Hepatocyte (in vitro differentiated cells): ENCODE results near the gene LRRC36. TPM values are rescaled to one million over a fixed set of nuclear protein-coding genes. Genes with fewer than 3 reads are reported as not detected.
A peak's percentile ranks its signal among the peaks of the same experiment; 100 is the strongest.

ENCODE experiments used
- DNase-seq: peaks from one replicate; pipeline ENCODE4 v3.0.0-alpha.2; 2016; ENCODE audit warnings: low spot score
- H2AFZ ChIP-seq: fragments of 200-600 bp; sonication (generic); 2 replicates; pipeline ENCODE4 v1.6.0; 2016; ENCODE audit warnings: antibody characterized with exemption, mild to moderate bottlenecking
- H3K27ac ChIP-seq: fragments of 200-600 bp; sonication (generic); 2 replicates; pipeline ENCODE4 v1.5.1; 2016; ENCODE audit warnings: mild to moderate bottlenecking
- H3K27me3 ChIP-seq: fragments of 200-600 bp; sonication (generic); 2 replicates; pipeline ENCODE4 v1.6.1; 2016
- H3K36me3 ChIP-seq: fragments of 200-600 bp; sonication (generic); replicated peaks from 2 replicates; pipeline ENCODE4 v1.5.1; 2016; ENCODE audit warnings: low read depth; ENCODE audit not compliant: insufficient read depth
- H3K4me1 ChIP-seq: fragments of 200-600 bp; sonication (generic); 2 replicates; pipeline ENCODE4 v1.5.1; 2016; ENCODE audit warnings: mild to moderate bottlenecking, moderate library complexity; ENCODE audit not compliant: insufficient read depth
- H3K4me2 ChIP-seq: fragments of 200-600 bp; sonication (generic); 2 replicates; pipeline ENCODE4 v1.6.0; 2016
- H3K4me3 ChIP-seq: fragments of 200-600 bp; sonication (generic); 2 replicates; pipeline ENCODE4 v1.5.1; 2016; ENCODE audit warnings: mild to moderate bottlenecking
- H3K79me2 ChIP-seq: fragments of 200-600 bp; sonication (generic); 2 replicates; pipeline ENCODE4 v1.6.0; 2017; ENCODE audit warnings: mild to moderate bottlenecking
- H3K9me2 ChIP-seq: fragments of 200-600 bp; sonication (generic); replicated peaks from 2 replicates; pipeline ENCODE4 v1.6.0; 2017; ENCODE audit warnings: mild to moderate bottlenecking; ENCODE audit not compliant: insufficient read depth
- H3K9me3 ChIP-seq: fragments of 200-600 bp; sonication (generic); 2 replicates; pipeline ENCODE4 v1.5.1; 2016; ENCODE audit warnings: low read depth, mild to moderate bottlenecking
- H4K20me1 ChIP-seq: fragments of 200-600 bp; sonication (generic); 2 replicates; pipeline ENCODE4 v1.6.0; 2016; ENCODE audit warnings: mild to moderate bottlenecking; ENCODE audit not compliant: insufficient read depth, poor library complexity, severe bottlenecking
- CTCF ChIP-seq: fragments of 200-600 bp; sonication (generic); IDR thresholded peaks from 2 replicates; pipeline ENCODE4 v1.5.1; 2016; ENCODE audit warnings: antibody characterized with exemption, mild to moderate bottlenecking; ENCODE audit not compliant: poor library complexity
- EZH2 ChIP-seq: fragments of 200-600 bp; sonication (generic); IDR thresholded peaks from 2 replicates; pipeline ENCODE4 v1.6.1; 2016; ENCODE audit warnings: antibody characterized with exemption, mild to moderate bottlenecking, borderline replicate concordance
- EZH2phosphoT487 ChIP-seq: fragments of 200-600 bp; sonication (generic); IDR thresholded peaks from one replicate; pipeline ENCODE4 v1.6.1; 2018; ENCODE audit warnings: antibody characterized with exemption, mild to moderate bottlenecking, low read depth, moderate library complexity; ENCODE audit not compliant: unreplicated experiment, severe bottlenecking
- WGBS: methylation state at CpG from one replicate; pipeline ENCODE4 v1.1.6; 2016; ENCODE audit warnings: low lambda C conversion rate; ENCODE audit errors: missing lambda C conversion rate; 5-methylcytosine and 5-hydroxymethylcytosine counted together
- polyA plus RNA-seq: library from polyadenylated mRNA; unstranded; fragments of >200 nt; fragmentation: Nextera tagmentation; extraction: Ambion mirVana; gene quantifications from 2 replicates; pipeline ENCODE4 v1.2.1, GENCODE V29; 2016
- small RNA-seq: library from RNA; depleted of rRNA; stranded (forward); fragments of <200 nt; gene quantifications from one replicate; pipeline ENCODE3, GENCODE V24; 2014
- total RNA-seq: library from RNA; depleted of rRNA; stranded (reverse); fragments of >200 nt; gene quantifications from 2 replicates; pipeline ENCODE4 v1.2.3, GENCODE V29; 2014

LRRC36 gene
- total and polyA plus RNA-seq, 2 experiments from 2014 or later = 0.23 to 0.69 TPM

DNA sequence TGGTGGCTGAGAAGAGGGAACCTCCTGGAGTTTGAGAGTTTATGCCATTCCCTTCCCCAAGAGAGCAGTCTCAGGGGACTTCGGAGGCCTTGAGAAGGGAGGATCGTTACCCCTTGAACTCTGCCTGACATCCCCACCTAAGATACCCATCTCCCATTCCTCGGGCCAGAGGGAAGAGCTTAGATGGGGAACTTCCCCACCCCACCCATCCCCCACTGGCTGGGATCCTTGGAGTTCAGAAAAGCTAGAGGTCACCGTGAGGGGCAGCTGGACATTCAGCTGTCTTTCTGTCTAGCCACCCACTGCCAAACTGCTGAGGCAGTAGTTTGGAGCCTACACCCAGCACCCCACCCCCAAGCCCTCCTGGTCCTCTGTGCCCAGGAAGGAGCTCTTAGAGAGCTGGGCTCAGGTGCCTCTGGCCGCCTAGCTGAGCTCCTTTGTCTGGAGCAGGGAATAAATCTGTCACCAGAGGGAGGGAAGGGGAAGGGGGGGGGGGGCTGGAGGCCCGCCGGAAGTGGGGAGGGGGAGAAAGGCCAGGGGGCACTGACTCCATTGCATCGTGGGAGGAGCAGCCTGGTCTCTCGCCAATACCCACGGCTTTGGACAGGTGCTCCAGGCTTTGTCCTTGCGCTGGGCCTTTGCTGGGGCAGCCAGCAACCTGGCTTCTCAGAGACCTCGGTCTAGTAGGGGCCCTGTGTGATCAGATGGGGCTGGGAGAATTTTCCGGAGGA lies 105.3 kb downstream of the LRRC36 start:
- H2AFZ ChIP-seq = no peak overlapping the region

DNA sequence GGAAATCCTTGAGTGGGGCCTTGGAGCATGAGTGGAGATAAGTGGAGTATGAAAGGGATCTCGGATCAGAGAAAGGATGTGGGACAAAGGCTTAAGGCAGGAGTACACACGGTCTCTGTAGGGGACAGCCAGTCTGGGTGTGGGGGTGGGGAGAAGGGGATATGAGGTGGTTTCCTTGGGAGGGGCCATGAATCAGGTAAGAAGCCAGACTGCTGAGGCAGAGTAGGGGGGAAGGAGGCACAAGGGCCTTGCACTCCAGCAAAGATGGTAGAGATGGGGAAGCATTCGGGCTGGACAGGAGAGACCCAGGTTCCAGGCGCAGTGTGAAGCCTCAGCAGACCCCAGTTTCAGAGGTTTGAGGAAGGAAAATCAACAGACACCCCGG lies 105.9 kb downstream of the LRRC36 start:
- no peaks in the 10 kb centered on the region for H3K9me2 ChIP-seq

More for the DNA sequence above, 105.3 kb downstream of the LRRC36 start:
- no peaks in the 10 kb centered on the region for H3K9me3 ChIP-seq
- 33% methylated on average over 10 of the region's 13 CpGs for WGBS
- peak overlapping the region; percentile 98 for H3K4me2 ChIP-seq
- no peak overlapping the region for H3K27ac ChIP-seq
- peaks cover 24% of the 10 kb centered on the region for H3K27me3 ChIP-seq
- no peaks in the 10 kb centered on the region for H3K9me2 ChIP-seq
- no peaks in the 10 kb centered on the region for H4K20me1 ChIP-seq
- peaks cover 13% of the 10 kb centered on the region for H3K4me1 ChIP-seq
- no peak for TF ChIP-seq CTCF
- no peak for TF ChIP-seq EZH2phosphoT487
- no peak for TF ChIP-seq EZH2
- no peaks in the 10 kb centered on the region for H3K79me2 ChIP-seq
- H3K36me3 ChIP-seq = no peaks in the 10 kb centered on the region
- no peak overlapping the region for H3K4me3 ChIP-seq
- DNase-seq = no peak

GRCh38 chr16:67433131-67433719 lies 106.6 kb downstream of the LRRC36 start:
- H3K36me3 ChIP-seq = no peaks in the 10 kb centered on the region
- H3K9me2 ChIP-seq = no peaks in the 10 kb centered on the region
- H3K27ac ChIP-seq = no peak overlapping the region
- H3K27me3 ChIP-seq = peaks cover 24% of the 10 kb centered on the region
- DNase-seq = no peak
- H2AFZ ChIP-seq = no peak overlapping the region
- no peaks in the 10 kb centered on the region for H3K79me2 ChIP-seq
- H3K4me1 ChIP-seq = peaks cover 13% of the 10 kb centered on the region
- no peak for TF ChIP-seq EZH2
- TF ChIP-seq EZH2phosphoT487 = no peak
- no peak for TF ChIP-seq CTCF
- H3K9me3 ChIP-seq = no peaks in the 10 kb centered on the region
- H3K4me2 ChIP-seq = no peak overlapping the region
- WGBS = 97% methylated on average over 5 of the region's 5 CpGs
- no peaks in the 10 kb centered on the region for H4K20me1 ChIP-seq
- H3K4me3 ChIP-seq = no peak overlapping the region

More for the DNA sequence above, 105.9 kb downstream of the LRRC36 start:
- Histone ChIP-seq H4K20me1 (no peaks in the 10 kb centered on the region), H3K27ac (no peak overlapping the region), H3K4me2 (peak overlapping the region; percentile 98), H3K9me3 (no peaks in the 10 kb centered on the region), H3K36me3 (no peaks in the 10 kb centered on the region), H3K79me2 (no peaks in the 10 kb centered on the region), H3K4me1 (peaks cover 13% of the 10 kb centered on the region), H2AFZ (no peak overlapping the region), H3K4me3 (no peak overlapping the region), H3K27me3 (peaks cover 24% of the 10 kb centered on the region)
- DNase-seq = no peak
- 71% methylated on average over 5 of the region's 5 CpGs for WGBS
- no peak for TF ChIP-seq CTCF
- no peak for TF ChIP-seq EZH2phosphoT487
- no peak for TF ChIP-seq EZH2

Small RNAs within 50 kb of the gene (small RNA-seq; reads per million reads assigned to genes)
- not detected for gene RNU1-123P

Other genes with a start within 250 kb of the LRRC36 start
- gene PHAF1, start 216.9 kb upstream of the LRRC36 start, total RNA-seq = 18.6 and 18.7 TPM in 2 replicates
- 15.2 and 20.2 TPM in 2 replicates for gene PHAF1, start 216.9 kb upstream of the LRRC36 start, polyA plus RNA-seq
- 33.3 and 34.5 TPM in 2 replicates for gene B3GNT9, start 175.8 kb upstream of the LRRC36 start, total RNA-seq
- gene B3GNT9, start 175.8 kb upstream of the LRRC36 start, polyA plus RNA-seq = 37.5 and 44.2 TPM in 2 replicates
- gene TRADD, start 166.9 kb upstream of the LRRC36 start, total RNA-seq = 18.5 and 21.9 TPM in 2 replicates
- 31.4 and 32.4 TPM in 2 replicates for gene TRADD, start 166.9 kb upstream of the LRRC36 start, polyA plus RNA-seq
- 10.7 and 11.1 TPM in 2 replicates for gene FBXL8, start 166.9 kb upstream of the LRRC36 start, total RNA-seq
- 15.9 and 19.8 TPM in 2 replicates for gene FBXL8, start 166.9 kb upstream of the LRRC36 start, polyA plus RNA-seq
- 3.2 and 5.5 TPM in 2 replicates for gene HSF4, start 162.1 kb upstream of the LRRC36 start, total RNA-seq
- 8.5 and 15.7 TPM in 2 replicates for gene HSF4, start 162.1 kb upstream of the LRRC36 start, polyA plus RNA-seq
- gene NOL3, start 156.3 kb upstream of the LRRC36 start, total RNA-seq = 8.1 and 9.3 TPM in 2 replicates
- 10.9 and 11.0 TPM in 2 replicates for gene NOL3, start 156.3 kb upstream of the LRRC36 start, polyA plus RNA-seq
- 22.3 and 24.8 TPM in 2 replicates for gene MATCAP1, start 142.9 kb upstream of the LRRC36 start, total RNA-seq
- 25.4 and 38.5 TPM in 2 replicates for gene MATCAP1, start 142.9 kb upstream of the LRRC36 start, polyA plus RNA-seq
- gene EXOC3L1, start 136.7 kb upstream of the LRRC36 start, total RNA-seq = 0.33 and 3.3 TPM in 2 replicates
- gene EXOC3L1, start 136.7 kb upstream of the LRRC36 start, polyA plus RNA-seq = 2.0 and 2.6 TPM in 2 replicates
- 70.4 and 76.6 TPM in 2 replicates for gene E2F4, start 134.7 kb upstream of the LRRC36 start, total RNA-seq
- gene E2F4, start 134.7 kb upstream of the LRRC36 start, polyA plus RNA-seq = 72.4 and 76.4 TPM in 2 replicates
- 18.5 and 18.7 TPM in 2 replicates for gene ELMO3, start 127.7 kb upstream of the LRRC36 start, total RNA-seq
- gene ELMO3, start 127.7 kb upstream of the LRRC36 start, polyA plus RNA-seq = 14.5 and 18.3 TPM in 2 replicates
- 47.5 and 53.2 TPM in 2 replicates for gene TMEM208, start 99.7 kb upstream of the LRRC36 start, total RNA-seq
- gene TMEM208, start 99.7 kb upstream of the LRRC36 start, polyA plus RNA-seq = 160 and 181 TPM in 2 replicates
- 4.1 and 10.0 TPM in 2 replicates for gene FHOD1, start 79.3 kb upstream of the LRRC36 start, total RNA-seq
- 17.2 and 20.9 TPM in 2 replicates for gene FHOD1, start 79.3 kb upstream of the LRRC36 start, polyA plus RNA-seq
- 0.36 and 1.4 TPM in 2 replicates for gene SLC9A5, start 77.8 kb upstream of the LRRC36 start, total RNA-seq
- 1.5 and 2.7 TPM in 2 replicates for gene SLC9A5, start 77.8 kb upstream of the LRRC36 start, polyA plus RNA-seq
- gene PLEKHG4, start 47.3 kb upstream of the LRRC36 start, total RNA-seq = 3.4 and 3.6 TPM in 2 replicates
- gene PLEKHG4, start 47.3 kb upstream of the LRRC36 start, polyA plus RNA-seq = 3.0 and 5.5 TPM in 2 replicates
- not detected in 2 replicates for gene KCTD19, start 74 bp upstream of the LRRC36 start, total RNA-seq
- not detected in 2 replicates for gene KCTD19, start 74 bp upstream of the LRRC36 start, polyA plus RNA-seq
- gene TPPP3, start 66.7 kb downstream of the LRRC36 start, total RNA-seq = 0.88 and 3.2 TPM in 2 replicates
- gene TPPP3, start 66.7 kb downstream of the LRRC36 start, polyA plus RNA-seq = 13.4 and 20.1 TPM in 2 replicates
- gene ZDHHC1, start 89.7 kb downstream of the LRRC36 start, total RNA-seq = 1.9 and 5.9 TPM in 2 replicates
- gene ZDHHC1, start 89.7 kb downstream of the LRRC36 start, polyA plus RNA-seq = 10.0 and 10.6 TPM in 2 replicates
- 0.93 and 1.6 TPM in 2 replicates for gene HSD11B2, start 104.3 kb downstream of the LRRC36 start, total RNA-seq
- gene HSD11B2, start 104.3 kb downstream of the LRRC36 start, polyA plus RNA-seq = 2.3 and 4.2 TPM in 2 replicates
- 115 and 157 TPM in 2 replicates for gene ATP6V0D1, start 154.3 kb downstream of the LRRC36 start, total RNA-seq
- 223 and 232 TPM in 2 replicates for gene ATP6V0D1, start 154.3 kb downstream of the LRRC36 start, polyA plus RNA-seq
- gene AGRP, start 156.7 kb downstream of the LRRC36 start, total RNA-seq = 1.9 TPM in 1 of 2 replicates, not detected in the other
- gene AGRP, start 156.7 kb downstream of the LRRC36 start, polyA plus RNA-seq = 0.93 and 2.3 TPM in 2 replicates
- 12.5 and 12.9 TPM in 2 replicates for gene RIPOR1, start 202.0 kb downstream of the LRRC36 start, total RNA-seq
- gene RIPOR1, start 202.0 kb downstream of the LRRC36 start, polyA plus RNA-seq = 37.8 and 38.3 TPM in 2 replicates
- 44.1 and 46.0 TPM in 2 replicates for gene CTCF, start 235.7 kb downstream of the LRRC36 start, total RNA-seq
- gene CTCF, start 235.7 kb downstream of the LRRC36 start, polyA plus RNA-seq = 35.5 and 36.8 TPM in 2 replicates